Endothelial cell of umbilical vein (primary cell): Measurements from ENCODE around the gene SLC35D2. TPM values are rescaled to one million over a fixed set of nuclear protein-coding genes. Genes with fewer than 3 reads are reported as not detected.
A peak's percentile ranks its signal among the peaks of the same experiment; 100 is the strongest.

Experiments used
- BruUV-seq: library from RNA; stranded (reverse); fragments of 400-500 nt; replicated peaks from 2 replicates; lab custom pipeline; 2021; lab: Mats Ljungman, UMichigan
- CTCF ChIA-PET: fragments of 300-600, 350-600 bp; sonication (Branson Sonifier 250); formaldehyde crosslinking; loops from one replicate; lab custom pipeline; 2021; ENCODE audit warnings: antibody characterized with exemption, inconsistent platforms; lab: Charles Lee
- POLR2A ChIA-PET: fragments of 300-600, 350-600 bp; sonication (Branson Sonifier 250); formaldehyde crosslinking; loops from one replicate; lab custom pipeline; 2021; ENCODE audit warnings: antibody characterized with exemption, inconsistent platforms; lab: Charles Lee
- DNase-seq: peaks from one replicate; pipeline ENCODE4 v3.0.0-alpha.2; 2011; ENCODE audit warnings: low read depth, low spot score
- FAIRE-seq: peaks from 2 replicates; lab custom pipeline; 2011; peaks lifted over from hg19 to GRCh38; lab: Jason Lieb, UNC
- H2AFZ ChIP-seq: 2 replicates; pipeline ENCODE4 v1.6.0; 2012; ENCODE audit warnings: low read depth, low read length, control low read depth, inconsistent platforms
- H3K27ac ChIP-seq: 2 replicates; pipeline ENCODE4 v1.5.1; 2011; ENCODE audit warnings: low read depth, mild to moderate bottlenecking, control low read depth, low read length, moderate library complexity; ENCODE audit not compliant: insufficient read depth
- H3K27me3 ChIP-seq, 2 experiments: 2 replicates each; pipeline versions ENCODE4 v1.6.0 to v1.6.1; 2011; ENCODE audit warnings: low read length in 2 of 2, mixed read lengths in 1 of 2; ENCODE audit not compliant: control insufficient read depth in 2 of 2, insufficient read depth in 2 of 2
- H3K36me3 ChIP-seq, 2 experiments: 2 replicates in 1 of 2; 3 replicates in 1 of 2; pipeline ENCODE4 v1.5.1; 2011; ENCODE audit warnings: low read length in 2 of 2, mild to moderate bottlenecking in 1 of 2, moderate library complexity in 1 of 2; ENCODE audit not compliant: control insufficient read depth in 2 of 2, insufficient read depth in 2 of 2; ENCODE audit errors: extremely low read depth in 1 of 2
- H3K4me1 ChIP-seq: 3 replicates; pipeline ENCODE4 v1.5.1; 2011; ENCODE audit warnings: mild to moderate bottlenecking, low read length; ENCODE audit not compliant: control insufficient read depth, insufficient read depth; ENCODE audit errors: extremely low read depth
- H3K4me2 ChIP-seq: 2 replicates; pipeline ENCODE4 v1.6.1; 2011; ENCODE audit warnings: low read length, control low read depth, mixed read lengths; ENCODE audit not compliant: insufficient read depth
- H3K4me3 ChIP-seq, 3 experiments: fragments of 200-600 bp in 1 of 3; sonication (generic), shearing (Covaris generic) in 1 of 3; replicated peaks in 1 of 3; 2 replicates each; pipeline ENCODE4 v1.5.1; 2011 to 2016; ENCODE audit warnings: control low read depth in 3 of 3, low read length in 3 of 3, mild to moderate bottlenecking in 2 of 3, inconsistent platforms in 1 of 3, low read depth in 1 of 3, moderate library complexity in 1 of 3; ENCODE audit not compliant: insufficient read depth in 1 of 3
- H3K79me2 ChIP-seq: 2 replicates; pipeline ENCODE4 v1.6.0; 2012; ENCODE audit warnings: low read length, inconsistent platforms; ENCODE audit not compliant: control insufficient read depth, insufficient read depth
- H3K9ac ChIP-seq: replicated peaks from 2 replicates; pipeline ENCODE3; 2011; ENCODE audit warnings: low read length, control low read depth; ENCODE audit not compliant: insufficient read depth; ENCODE audit errors: extremely low read depth
- H3K9me1 ChIP-seq: replicated peaks from 3 replicates; pipeline ENCODE4 v1.6.0; 2011; ENCODE audit warnings: mild to moderate bottlenecking, low read length; ENCODE audit not compliant: control insufficient read depth, insufficient read depth; ENCODE audit errors: extremely low read depth
- H3K9me3 ChIP-seq: replicated peaks from 2 replicates; pipeline ENCODE4 v1.5.1; 2012; ENCODE audit warnings: low read length, inconsistent platforms; ENCODE audit not compliant: control insufficient read depth, insufficient read depth
- H4K20me1 ChIP-seq: replicated peaks from 2 replicates; pipeline ENCODE3; 2011; ENCODE audit warnings: mild to moderate bottlenecking, low read length; ENCODE audit not compliant: control insufficient read depth, insufficient read depth; ENCODE audit errors: extremely low read depth
- FOS ChIP-seq: IDR thresholded peaks from 2 replicates; pipeline ENCODE4 v1.6.1; 2011; ENCODE audit warnings: mild to moderate bottlenecking, low read length, moderate library complexity, borderline replicate concordance; ENCODE audit not compliant: insufficient read depth
- POLR2AphosphoS5 ChIP-seq: IDR thresholded peaks from 2 replicates; pipeline ENCODE4 v1.6.1; 2012; ENCODE audit warnings: low read depth, mild to moderate bottlenecking, control low read depth, low read length, moderate library complexity; ENCODE audit not compliant: insufficient read depth
- dilution Hi-C: fragments of 300-500 bp; cut with MboI; formaldehyde crosslinking; loops from one replicate; pipeline ENCODE4 v1.15.0; 2019; ENCODE audit warnings: low sequenced_read_pairs; ENCODE audit not compliant: extremely low pct_ligation_motif_present
- intact Hi-C: fragments of 100-400 bp; cut with micrococcal nuclease; formaldehyde crosslinking; loops from one replicate; pipeline ENCODE4 v1.10.0; 2022
- polyA plus RNA-seq, 4 experiments: library from polyadenylated mRNA; depleted of rRNA in 3 of 4; stranded (reverse) in 3 of 4; unstranded in 1 of 4; fragments of >200 nt; gene quantifications; 2 replicates each; pipeline versions ENCODE4 v1.2.1 to v1.2.3, GENCODE V29; 2011 to 2012; ENCODE audit warnings: missing spikeins in 1 of 4
- total RNA-seq: library from RNA; stranded (reverse); gene quantifications from 2 replicates; pipeline ENCODE4 v1.2.3, GENCODE V29; 2021
- TF ChIP-seq, protein P1 (sequence below): IDR thresholded peaks from 2 replicates; pipeline ENCODE4 v1.6.1; 2011; ENCODE audit not compliant: insufficient read depth, insufficient read length
- TF ChIP-seq, protein P2 (sequence below), 2 donors: IDR thresholded peaks; 1 replicate in 1 of 2; 2 replicates in 1 of 2; pipeline ENCODE4 v1.5.1; 2011; ENCODE audit warnings: low read length in 2 of 2, mild to moderate bottlenecking in 2 of 2, moderate library complexity in 2 of 2, control low read depth in 1 of 2, inconsistent platforms in 1 of 2, low read depth in 1 of 2; ENCODE audit not compliant: insufficient read depth in 1 of 2; ENCODE audit errors: extremely low read depth in 1 of 2

SLC35D2 gene
- total and polyA plus RNA-seq, 2 donors (not counting 3 experiments of a cell fraction or from before 2014, with no cell fraction given), result 21.1 to 29.9 TPM

DNA sequence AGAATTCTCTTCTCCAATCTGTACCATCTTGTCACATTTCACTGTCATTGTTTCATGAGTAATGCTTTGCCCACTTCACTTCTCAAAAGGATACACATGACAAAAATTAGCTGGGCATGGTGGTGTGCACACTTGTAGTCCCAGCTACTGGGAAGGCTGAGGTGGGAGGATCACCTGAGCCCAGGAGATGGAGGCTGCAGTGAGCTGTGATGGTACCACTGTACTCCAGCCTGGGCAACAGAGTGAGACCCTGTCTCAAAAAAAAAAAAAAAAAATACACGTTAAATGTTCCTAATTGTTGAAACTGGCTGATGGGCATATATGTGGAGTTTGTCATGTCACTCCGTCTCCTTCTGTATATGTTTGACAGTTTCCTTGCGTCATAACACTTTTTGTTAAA, 45.2 kb downstream of the SLC35D2 start:
- intact Hi-C loops, result no loop called here
- DNase-seq (no peak), FAIRE-seq (no peak)
- Histone ChIP-seq H3K27ac (no peak overlapping the region), H4K20me1 (no peaks in the 10 kb centered on the region), H3K79me2 (no peaks in the 10 kb centered on the region), H3K9me1 (no peaks in the 10 kb centered on the region), H3K9me3 (no peaks in the 10 kb centered on the region), H3K4me2 (no peak overlapping the region), H3K36me3 (peaks cover 0 to 3% of the 10 kb centered on the region in 2 experiments), H3K27me3 (no peaks in the 10 kb centered on the region), H2AFZ (no peak overlapping the region), H3K4me3 (no peak overlapping the region), H3K9ac (no peak overlapping the region), H3K4me1 (peaks cover 16% of the 10 kb centered on the region)
- TF ChIP-seq FOS, result no peak
- TF ChIP-seq, protein P1, sequence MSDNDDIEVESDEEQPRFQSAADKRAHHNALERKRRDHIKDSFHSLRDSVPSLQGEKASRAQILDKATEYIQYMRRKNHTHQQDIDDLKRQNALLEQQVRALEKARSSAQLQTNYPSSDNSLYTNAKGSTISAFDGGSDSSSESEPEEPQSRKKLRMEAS, result no peak
- TF ChIP-seq, protein P2, sequence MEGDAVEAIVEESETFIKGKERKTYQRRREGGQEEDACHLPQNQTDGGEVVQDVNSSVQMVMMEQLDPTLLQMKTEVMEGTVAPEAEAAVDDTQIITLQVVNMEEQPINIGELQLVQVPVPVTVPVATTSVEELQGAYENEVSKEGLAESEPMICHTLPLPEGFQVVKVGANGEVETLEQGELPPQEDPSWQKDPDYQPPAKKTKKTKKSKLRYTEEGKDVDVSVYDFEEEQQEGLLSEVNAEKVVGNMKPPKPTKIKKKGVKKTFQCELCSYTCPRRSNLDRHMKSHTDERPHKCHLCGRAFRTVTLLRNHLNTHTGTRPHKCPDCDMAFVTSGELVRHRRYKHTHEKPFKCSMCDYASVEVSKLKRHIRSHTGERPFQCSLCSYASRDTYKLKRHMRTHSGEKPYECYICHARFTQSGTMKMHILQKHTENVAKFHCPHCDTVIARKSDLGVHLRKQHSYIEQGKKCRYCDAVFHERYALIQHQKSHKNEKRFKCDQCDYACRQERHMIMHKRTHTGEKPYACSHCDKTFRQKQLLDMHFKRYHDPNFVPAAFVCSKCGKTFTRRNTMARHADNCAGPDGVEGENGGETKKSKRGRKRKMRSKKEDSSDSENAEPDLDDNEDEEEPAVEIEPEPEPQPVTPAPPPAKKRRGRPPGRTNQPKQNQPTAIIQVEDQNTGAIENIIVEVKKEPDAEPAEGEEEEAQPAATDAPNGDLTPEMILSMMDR (IDR thresholded peaks at IDR 0.05; ENCODE audit: extremely low read depth in 1 of 2, insufficient read depth in 1 of 2, low read depth in 1 of 2, low read length in 2 of 2), result no peak
- dilution Hi-C loops, result no loop called here
- no TSS peak for BruUV-seq
- CTCF ChIA-PET, result interaction anchor here (3.0 kb wide), 1 partner anchor 10 kb away, joined by 23 read pairs; no protein-coding TSS in a partner anchor
- POLR2A ChIA-PET, result no interaction called here

DNA sequence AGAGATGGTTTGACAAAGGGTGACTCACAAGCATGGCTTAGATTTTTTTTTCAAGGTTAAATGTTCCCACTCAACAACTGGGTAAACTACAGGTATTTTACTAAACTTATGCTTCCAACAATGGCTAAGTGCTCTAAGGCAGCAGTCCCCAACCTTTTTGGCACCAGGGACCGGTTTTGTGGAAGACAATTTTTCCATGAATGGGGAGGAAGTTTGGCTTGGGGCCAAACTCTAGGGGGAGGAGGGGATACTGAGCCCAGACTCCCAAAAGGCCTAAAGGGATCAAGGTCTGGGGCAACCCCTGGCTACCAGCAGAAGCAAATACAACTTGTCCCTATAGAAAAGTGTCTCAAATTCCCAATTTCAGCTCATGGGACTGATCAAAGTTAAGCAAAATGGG, 49.6 kb downstream of the SLC35D2 start:
- Histone ChIP-seq H2AFZ (no peak overlapping the region), H3K36me3 (no peaks in the 10 kb centered on the region), H3K79me2 (no peaks in the 10 kb centered on the region), H3K9ac (no peak overlapping the region), H3K4me2 (no peak overlapping the region), H3K9me3 (no peaks in the 10 kb centered on the region), H3K27ac (no peak overlapping the region), H3K4me3 (no peak overlapping the region), H3K27me3 (no peaks in the 10 kb centered on the region), H3K4me1 (peaks cover 10% of the 10 kb centered on the region), H4K20me1 (no peaks in the 10 kb centered on the region), H3K9me1 (no peaks in the 10 kb centered on the region)
- intact Hi-C loops (no loop called here), dilution Hi-C loops (no loop called here)
- ChIA-PET POLR2A (no interaction called here), CTCF (no interaction called here)
- no TSS peak for BruUV-seq
- FAIRE-seq, result peak; percentile 21
- TF ChIP-seq POLR2AphosphoS5 (no peak), FOS (peak; percentile 15)
- no peak for DNase-seq
